OCI-M1 (cell line): ENCODE results near the gene TBL1Y.
"Not testable (repeated sequence)": the region's sequence is repeated elsewhere in the genome, so short reads cannot be mapped to it uniquely, and the experiment has no call there.

ENCODE experiments used
- DNase-seq: peaks from one replicate; lab custom pipeline; 2025; lab: John Stamatoyannopoulos, UW

Gene TBL1Y

DNA sequence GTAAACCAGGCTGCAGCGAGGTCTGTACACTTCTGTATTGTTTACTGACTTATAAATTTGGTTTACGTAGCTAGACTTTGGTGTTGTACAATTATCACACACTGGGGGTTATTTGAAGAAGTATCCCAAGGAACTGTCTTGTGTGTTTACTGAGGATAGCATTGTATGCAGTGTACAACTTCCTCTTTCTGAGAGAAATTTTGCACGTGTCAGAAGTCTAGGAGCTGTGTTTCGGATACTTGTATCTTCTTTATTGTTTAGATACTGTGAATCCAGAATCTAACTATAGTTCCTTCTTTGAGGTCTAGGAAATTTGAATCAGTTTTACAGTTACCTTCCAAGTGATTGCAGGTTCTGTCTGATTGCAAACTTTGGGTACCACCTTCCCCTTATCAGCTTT lies 64.5 kb downstream of the TBL1Y start:
- no peak for DNase-seq

DNA sequence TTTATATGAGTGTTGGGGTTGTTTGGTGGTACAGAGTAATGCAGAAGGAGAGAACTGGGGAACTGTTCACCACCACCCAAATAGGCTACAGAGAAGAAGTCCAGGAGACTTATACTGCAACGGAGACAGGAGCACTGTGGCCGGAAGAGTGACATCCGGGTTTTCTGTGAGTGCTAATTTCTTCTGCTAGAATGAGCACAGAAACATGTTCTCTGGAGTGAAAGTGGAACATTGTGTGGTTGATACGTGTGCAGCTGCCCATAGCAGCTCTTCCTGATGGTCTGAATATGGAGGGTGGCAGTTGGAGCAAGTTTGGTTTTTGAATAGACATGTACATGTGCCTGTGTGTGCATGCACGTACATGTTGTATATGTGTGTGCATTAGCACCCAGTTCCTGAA lies 67.3 kb downstream of the TBL1Y start:
- DNase-seq, result no peak

DNA sequence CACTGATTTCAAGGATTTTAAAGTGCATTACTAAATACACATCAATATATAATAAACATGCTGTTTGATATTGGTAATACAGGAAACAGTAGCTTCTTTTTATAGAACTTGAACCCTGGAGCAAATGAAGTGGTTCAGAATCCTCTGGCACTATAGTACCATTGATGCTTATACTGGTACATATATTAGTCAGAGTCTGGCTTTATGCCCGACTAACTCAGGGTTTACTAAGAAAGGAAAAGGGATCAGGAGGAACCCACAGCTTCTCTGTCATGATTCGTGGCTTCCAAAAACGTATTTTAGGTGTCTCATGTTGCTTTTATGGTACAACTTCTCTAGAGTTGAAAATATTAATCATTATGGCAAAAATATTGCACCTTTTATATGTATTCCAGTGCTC lies 72.7 kb downstream of the TBL1Y start:
- DNase-seq, result no peak

DNA sequence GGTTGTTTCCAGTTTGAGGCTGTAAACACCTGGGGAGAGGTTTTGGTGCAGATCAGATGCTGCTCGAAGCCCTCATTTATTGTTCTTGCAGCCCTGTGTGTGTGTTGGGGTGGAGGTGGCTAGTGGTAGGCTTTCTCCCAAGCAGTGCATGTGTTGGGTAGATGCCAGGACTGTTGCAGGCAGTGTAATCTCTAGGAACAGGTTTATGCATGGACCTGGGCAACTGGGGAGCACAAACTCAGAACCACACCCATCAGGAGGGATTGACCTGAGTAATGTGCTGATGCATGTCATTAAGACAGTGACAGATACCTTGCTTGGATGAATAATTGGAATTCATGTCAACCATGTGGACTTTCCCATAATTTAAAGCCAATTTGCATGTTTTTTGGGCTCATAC lies 77.3 kb downstream of the TBL1Y start:
- DNase-seq, result no peak

DNA sequence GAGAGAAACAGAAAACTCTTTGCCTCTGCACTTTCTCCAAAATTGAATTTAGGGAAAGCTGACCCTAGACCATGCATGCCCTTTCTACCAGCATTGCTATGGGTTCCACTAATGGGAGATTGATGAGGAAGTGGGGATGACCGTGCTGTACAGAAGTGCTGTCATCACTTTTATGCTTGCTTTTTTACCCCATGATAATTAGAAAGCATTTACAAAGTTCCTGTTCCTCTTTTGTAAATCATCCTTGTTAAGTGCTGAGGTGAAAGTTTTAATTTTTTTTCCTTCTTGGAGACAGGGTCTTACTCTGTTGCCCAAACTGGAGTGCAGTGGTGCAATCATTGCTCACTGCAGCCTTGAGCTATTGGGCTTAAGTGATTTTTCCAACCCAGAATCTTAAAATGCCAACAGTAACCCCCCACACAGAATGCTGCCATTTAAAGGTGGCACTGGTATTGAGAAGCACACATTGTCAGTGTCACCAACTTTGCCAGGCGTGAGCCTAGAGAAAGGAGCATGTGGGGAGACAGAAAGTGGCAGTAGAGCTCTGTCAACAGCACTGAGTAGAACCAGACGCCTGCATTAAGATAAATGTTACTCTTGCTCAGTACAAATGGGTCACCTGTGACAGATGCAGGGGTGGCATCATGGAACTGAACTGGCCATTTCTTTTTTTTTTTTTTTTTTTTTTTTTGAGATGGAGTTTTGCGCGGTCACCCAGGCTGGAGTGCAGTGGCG lies 79.6 kb downstream of the TBL1Y start:
- no peak for DNase-seq

DNA sequence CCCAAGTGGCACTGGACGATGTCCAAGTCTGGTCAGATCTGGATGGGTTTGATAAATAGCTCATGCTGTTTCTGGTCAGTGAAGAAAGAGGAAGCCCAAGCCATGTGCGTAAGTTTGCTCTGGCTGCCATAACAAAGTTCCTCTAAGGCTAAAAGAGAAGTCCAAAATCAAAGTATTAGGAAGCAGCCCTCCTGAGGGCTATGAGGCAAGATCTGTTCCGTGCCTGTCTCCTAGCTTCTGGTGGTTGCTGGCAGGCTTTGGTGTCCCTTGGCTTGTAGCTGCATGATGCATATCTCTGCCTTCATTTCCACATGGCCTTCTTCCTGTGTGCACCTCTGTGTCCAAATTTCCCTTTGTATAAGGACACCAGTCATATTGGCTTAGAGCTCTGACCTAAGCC lies 81.5 kb downstream of the TBL1Y start:
- no peak for DNase-seq

DNA sequence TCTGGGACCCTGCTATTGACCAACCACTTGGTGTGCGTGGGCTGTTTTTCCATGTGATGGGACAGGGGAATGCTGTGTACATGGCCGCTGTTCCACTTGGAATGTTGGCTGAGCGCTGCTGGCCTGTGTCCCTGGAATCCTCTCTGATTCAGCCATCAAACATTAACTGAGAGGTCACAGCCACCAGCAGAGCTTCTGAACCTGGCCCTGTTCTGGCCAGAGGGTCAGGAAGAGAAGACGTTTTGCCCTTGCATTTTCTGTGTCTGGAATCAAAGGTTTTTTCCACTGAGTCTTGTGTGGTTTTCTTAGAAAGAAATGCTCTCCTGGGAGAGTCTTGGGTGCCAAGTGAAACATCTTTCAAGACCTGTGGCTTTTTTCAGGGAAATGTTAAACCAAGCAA lies 85.5 kb downstream of the TBL1Y start:
- no peak for DNase-seq

DNA sequence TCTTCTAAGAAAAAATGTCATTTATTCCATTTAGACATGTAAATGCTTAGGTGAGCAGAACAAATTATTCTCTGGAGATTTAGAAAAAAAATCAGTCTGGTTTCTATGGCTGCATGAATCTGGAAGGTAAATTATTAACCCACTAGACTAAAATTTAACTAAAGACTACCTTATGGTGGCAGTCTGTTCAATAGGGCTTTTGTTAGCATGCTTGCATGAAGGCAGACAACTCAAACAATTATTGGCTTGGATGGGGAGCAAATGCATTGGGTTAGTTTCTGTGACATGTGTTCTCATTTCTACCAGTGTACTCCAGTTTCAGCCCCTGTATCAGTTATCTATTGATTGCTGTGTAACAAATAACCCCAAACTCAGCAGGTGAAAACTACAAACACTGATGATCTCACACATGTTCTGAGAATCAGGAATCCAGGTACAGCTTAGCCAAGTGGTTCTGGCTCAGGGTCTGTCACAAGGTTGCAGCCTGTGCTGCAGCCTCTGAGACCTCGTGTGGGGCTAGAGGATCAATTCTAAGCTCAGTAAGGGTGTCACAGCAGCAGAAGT lies 87.1 kb downstream of the TBL1Y start:
- no peak for DNase-seq

DNA sequence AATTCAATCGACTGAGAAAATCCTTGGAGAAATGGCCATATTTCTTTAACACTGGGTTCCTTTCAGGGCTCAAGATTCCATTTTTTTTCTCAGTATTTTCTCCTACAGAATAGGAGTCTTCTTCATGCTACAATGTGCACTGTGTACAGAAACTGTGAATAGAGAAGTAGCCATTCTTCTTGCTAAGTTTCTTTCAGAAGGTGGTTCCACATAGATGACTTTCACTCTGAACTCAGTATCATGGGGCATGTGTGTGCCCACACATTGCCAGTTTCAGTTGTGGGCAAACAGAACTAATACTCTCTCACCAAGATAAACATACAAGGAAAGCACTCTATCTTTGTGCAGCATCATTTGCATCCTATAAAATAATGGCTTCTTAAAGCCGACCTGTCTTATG lies 89.4 kb downstream of the TBL1Y start:
- no peak for DNase-seq

DNA sequence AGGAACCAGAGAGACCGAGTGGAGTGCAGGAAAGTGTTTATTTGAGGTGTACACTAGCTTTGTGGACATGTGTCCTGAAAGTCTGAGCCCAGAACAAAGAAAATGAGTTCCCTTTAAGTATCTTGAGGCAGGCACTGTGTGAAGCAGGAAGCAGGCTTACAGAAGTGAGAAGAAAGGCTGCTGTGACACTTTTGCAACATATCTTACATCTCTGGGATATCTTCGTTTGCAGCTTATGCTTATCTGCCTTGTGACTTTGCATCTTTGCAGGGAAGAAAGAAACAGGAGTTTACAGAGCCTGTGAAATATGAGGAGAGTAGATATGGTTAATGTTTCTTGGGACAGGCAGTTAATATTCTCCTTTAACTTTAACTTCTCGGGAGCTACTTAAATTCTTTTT lies 92.1 kb downstream of the TBL1Y start:
- DNase-seq, result no peak

DNA sequence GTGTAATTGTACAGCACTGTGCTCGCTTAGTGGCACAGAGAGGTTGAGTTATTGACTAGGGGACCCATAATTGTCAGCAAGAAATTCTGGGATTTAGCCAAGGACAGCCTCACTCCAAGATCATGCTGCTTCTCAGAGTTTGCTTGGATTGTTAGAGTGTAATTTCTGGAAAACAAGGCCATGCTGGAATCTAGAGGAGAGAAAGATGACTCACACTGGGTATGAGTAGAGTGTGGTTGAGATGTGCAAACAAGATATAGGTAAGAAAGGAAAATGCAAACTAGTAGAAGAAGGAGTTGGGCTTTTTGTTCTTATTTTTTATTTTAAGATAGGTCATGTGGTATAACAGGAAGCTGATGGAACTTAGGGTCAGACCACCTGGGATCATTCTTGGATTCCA lies 97.4 kb downstream of the TBL1Y start:
- no peak for DNase-seq

DNA sequence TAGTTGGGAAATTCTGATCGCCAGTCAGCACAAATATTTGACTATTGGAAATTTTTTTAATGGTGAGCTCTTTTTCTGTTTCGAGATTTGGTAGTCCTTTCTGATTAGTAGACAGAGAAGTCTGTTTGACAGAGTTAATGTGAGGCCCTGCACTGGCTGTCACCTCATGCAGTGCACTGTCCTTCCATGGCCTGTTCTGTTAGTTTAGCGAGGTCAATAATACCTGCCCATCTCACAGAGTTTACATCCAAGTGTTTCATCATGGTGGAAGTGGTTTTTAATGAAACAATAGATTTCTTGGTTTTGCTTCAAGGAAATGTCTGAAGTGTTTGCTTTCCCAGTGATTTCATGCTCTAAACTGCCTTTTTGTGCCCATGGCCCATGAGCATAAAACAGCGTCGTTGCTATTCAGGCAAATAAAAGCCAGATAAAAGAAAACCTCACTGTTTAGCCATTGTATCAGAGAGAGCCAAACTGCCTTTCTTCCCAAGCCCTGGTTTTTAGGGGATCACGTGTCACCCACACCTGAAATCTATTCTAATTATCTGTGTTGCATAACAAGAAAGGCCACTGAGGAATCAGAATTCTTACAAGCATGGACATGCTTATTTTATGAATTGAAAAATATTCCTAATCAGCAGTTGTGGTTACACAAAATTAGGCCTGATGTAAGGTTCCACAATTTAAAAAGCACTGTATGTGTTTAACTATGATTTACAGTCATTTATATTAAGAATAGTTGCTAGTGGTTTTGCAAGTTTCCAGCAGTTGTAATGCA lies 98.3 kb downstream of the TBL1Y start:
- DNase-seq, result no peak

DNA sequence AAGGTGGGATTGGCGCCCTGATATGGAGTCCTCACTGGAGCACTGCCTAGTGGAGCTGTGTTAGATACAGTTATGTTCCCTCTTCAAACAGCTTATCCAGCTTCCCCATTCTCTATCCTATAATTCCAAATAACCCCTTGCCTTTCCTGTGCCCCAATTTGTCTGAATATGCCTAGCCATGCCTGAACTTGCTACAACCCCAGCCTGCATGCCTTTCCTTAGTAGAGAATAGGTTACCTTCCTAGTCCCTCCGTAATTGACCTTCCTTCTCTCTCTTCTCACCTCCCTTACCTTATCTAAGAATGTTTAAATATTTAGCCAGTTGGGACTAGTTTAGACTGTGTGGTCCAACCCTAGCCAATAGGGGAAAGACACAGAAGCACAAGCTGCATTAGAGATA lies 102.6 kb downstream of the TBL1Y start:
- DNase-seq, result no peak

DNA sequence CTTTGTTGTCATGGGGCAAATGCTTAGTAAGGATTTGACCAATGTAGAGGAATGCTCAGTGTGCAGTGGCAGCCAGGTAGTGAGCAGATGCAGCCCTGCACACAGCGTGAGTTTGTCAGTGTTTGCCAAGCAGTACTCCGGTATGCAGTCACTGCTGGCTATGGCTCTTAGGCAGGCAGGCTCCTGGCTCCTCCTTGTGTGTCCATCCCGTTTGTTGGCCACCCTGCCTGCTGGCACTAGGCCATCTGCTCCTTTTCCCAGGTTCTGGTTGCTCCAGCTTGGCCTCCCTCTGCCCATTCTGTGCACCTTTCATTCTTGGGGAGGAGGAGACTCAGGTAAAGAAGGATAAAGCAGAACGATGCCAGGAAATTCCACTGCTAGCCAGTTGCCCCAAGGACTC lies 106.0 kb downstream of the TBL1Y start:
- DNase-seq, result no peak

DNA sequence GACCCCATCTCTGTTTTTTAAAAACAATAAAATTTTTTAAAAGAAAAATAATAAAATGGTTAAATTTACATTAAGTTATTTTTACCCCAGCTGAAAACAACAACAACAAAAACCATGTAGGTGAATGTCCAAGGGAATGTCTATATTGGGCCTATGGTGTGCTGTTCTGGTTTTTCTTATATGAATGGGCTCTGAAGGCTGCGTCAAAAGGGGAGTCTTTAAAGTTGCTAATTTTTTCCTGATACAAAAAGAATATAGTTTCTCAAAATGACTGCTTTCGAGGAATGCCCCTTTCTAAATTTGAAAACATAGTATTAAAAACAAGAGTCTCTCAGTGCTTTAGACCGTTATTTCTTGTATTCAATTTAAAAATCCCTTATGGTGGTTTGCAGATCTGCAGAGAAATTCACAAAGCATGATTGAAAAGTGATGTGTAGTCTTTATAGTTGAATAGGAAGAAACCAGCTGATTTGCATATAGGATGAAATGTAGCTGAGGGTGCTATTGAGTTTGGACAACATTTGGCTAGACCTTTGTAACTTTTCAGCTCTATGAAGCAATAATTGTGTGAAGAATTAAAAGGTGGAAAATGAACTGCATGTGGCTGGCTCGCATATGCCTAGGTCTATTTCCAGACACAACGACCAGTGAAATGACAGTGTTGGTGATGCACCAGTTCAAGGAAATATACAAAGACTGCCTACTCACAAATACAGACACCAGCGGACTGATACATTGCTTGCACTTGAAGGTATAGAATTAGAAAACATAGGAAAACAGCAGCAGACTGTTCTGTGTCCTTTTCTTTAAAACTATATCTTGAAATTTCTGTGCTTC lies 107.0 kb downstream of the TBL1Y start:
- DNase-seq, result no peak

DNA sequence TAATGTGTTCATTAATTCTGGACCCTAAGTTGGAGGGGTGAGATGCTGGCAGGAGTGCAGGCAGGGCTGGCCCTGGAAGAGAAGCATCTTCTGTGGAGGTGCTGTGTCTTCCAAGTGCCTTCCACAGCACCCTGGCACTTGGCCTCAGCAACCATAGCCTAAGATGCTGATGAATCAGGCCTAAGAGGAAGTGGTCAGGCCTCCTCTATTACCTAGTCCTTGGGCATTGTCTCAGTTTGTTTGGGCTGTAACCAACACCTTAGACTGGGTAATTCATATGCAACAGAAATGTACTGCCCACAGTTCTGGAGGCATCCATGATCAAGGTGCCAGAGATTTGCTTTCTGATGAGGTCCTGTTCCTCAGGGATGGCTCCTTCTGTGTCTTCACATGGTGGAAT lies 128.5 kb downstream of the TBL1Y start:
- DNase-seq, result no peak

DNA sequence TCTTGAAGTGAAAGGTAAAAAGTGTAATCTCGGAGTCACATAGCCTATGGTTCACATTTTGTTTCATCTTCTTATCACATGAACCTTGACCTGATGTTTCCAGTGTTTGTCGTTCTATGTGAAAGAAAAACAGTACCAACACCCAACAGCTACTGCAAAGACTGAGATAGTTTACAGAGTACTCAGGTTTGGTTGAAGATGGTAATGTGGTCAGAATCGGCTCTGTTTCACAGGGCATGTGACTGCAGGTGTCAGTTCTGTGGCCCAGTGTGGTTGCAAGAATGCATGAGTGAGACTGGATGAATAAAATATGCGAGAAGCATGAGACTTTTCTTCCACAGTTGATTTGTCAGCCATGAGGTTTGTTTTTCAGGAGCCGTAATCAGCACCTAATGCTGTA lies 130.2 kb downstream of the TBL1Y start:
- no peak for DNase-seq

DNA sequence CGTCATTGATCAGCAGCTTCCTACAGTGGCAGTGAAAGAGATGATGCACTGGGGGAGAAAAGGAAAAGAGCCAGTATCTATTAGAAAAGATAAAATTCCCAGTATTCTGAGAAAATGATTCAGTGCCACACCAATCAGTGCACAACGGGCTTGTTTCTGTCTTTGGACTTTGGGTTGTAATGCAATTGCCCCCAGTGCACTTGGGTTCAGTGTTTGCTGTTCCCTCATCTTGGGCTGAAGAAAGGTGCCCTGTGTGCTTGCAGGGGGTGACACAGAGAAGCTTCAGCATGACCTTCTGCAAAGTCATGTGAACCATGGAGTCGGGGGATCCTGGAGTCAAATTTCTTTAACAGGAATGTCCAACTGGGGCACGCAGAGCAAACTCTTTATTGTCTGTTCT lies 131.5 kb downstream of the TBL1Y start:
- no peak for DNase-seq

DNA sequence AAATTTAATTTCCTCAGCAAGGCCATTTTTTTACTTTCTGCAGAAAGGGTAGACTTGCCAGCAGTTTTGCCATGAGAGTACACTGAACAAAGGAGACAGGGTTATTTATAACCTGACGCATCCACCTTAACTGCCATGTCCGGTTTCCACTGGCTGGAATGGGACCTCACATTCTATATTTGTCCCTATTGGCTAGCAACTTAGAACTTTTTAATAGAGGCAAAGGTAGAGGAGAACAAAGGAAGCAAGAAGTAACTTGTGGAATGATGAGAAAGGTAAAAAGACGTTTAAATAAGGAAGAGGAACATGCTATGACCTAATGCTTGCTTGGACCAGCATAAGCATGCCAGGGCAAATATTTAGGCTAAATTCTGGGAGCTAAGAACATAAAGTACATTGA lies 142.0 kb downstream of the TBL1Y start:
- not testable (repeated sequence) for DNase-seq

DNA sequence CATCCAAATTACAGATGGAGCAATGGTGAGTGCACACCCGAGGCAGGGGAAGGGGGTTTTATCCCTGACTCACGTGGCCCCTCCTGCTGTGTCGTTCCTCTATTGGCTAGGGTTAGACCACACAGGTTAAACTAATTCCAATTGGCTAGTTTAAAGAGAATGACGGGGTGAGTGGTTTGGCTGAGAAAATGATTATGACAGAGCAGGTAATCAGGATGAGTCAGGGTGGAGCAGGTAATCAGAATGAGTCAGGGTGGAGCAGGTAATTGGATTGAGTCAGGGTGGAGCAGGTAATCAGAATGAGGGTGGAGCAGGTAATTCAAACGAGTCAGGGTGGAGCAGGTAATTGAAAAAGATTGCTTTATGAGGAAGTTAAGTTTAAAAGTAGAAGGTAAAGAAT lies 146.4 kb downstream of the TBL1Y start:
- DNase-seq, result no peak

DNA sequence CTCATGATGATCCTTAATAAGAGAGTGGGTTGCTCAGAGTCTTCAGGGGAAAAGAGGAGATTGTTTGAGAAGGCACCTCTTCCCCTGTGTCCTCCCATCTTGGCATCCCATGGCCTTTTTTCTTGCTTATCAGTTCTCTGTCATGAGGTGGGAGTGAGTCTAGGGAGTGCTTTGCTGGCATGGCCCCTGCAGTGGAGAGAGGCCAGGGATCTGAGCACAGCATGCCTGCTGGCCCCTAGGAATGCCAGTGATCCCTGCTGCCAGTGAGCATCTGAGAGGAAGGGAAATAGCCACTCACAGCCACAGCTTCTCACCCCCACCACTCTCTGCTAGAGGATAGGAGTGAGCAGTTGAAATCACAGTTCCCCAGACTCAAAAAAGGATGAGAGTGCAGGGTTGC lies 168.2 kb downstream of the TBL1Y start:
- DNase-seq, result no peak

DNA sequence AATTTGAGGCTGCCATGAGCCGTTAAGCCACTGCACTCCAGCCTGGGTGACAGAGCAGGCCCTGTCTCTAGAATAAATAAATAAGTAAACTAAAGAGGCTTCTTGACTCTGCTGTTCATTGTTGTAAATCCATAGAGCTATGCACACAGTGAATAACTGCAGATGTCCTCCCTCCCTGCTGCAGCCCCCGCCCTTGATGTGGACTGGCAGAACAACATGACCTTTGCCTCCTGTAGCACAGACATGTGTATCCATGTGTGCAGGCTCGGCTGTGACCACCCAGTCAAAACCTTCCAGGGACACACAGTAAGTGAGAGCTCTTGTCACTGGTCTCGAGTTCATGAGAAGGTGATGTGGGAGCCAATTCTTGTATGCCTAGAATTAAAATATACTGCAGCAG lies 170.1 kb downstream of the TBL1Y start:
- not testable (repeated sequence) for DNase-seq

DNA sequence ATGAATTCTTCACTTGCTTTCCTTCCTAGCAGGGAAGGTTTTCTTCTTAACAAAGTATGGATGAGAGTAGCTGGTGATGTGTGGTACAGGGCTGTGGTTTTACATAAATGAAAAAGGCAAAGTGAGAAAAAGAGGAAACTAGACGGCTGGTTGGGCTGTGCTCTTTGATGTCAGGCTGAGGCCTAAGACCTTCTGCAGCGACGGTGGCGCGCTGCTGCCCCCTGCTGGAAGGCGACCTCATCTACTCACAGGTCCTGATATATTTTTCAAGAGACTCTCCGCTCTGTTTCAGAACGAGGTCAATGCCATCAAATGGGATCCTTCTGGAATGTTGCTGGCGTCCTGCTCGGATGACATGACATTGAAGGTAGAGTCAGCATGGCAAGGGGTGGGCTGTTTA lies 175.1 kb downstream of the TBL1Y start:
- DNase-seq, result no peak
